SK-N-MC (cell line): ENCODE data around the gene PIGR.

Experiments used
- EZH2 ChIP-seq: fragments of 200-600 bp; sonication (generic); IDR thresholded peaks from one replicate; pipeline ENCODE4 v1.6.1; 2017; ENCODE audit warnings: antibody characterized with exemption
- POLR2AphosphoS5 ChIP-seq: IDR thresholded peaks from 2 replicates; pipeline ENCODE4 v1.6.1; 2012; ENCODE audit warnings: mild to moderate bottlenecking, low read depth, low read length, borderline replicate concordance

DNA sequence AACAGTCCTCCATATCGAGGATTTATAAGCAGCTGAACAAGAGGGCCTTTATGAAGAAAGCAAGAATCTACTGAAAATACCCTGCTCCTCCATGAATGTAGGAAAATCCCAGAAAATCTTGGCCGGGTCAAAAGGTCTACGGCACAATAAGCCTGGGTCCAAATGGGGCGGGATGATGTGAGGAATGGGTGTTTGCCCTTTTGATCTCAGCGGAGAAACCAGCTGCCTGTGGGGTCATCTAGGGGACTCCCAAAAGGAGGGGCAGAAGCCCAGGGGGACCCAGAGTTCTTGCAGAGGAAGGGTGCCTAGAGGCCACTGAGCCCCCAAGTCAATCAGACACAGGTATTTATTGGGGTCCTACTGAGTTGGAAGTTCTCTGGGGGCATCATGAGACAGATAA, 11.4 kb upstream of the PIGR start:
- TF ChIP-seq EZH2 (no peak), POLR2AphosphoS5 (no peak)
